Activated CD8-positive, alpha-beta T cell treated with anti-CD3 and anti-CD28 coated beads for 36 hours (primary cell): ENCODE measurements around the gene ZFP37. TPM values are rescaled to one million over a fixed set of nuclear protein-coding genes. Genes with fewer than 3 reads are reported as not detected.
A peak's percentile ranks its signal among the peaks of the same experiment; 100 is the strongest.
"Not testable (repeated sequence)": the region's sequence is repeated elsewhere in the genome, so short reads cannot be mapped to it uniquely, and the experiment has no call there.

Experiments
- ATAC-seq: fragments of 200-7000 bp; cut with Tn5 transposase; one replicate; pipeline ENCODE4 v1.10.0; 2021; ENCODE audit warnings: mild to moderate bottlenecking, moderate library complexity
- CTCF ChIA-PET: fragments of 350-600 bp; sonication (Branson Sonifier 250); formaldehyde crosslinking; loops from one replicate; lab custom pipeline; 2021; ENCODE audit warnings: antibody characterized with exemption; lab: Charles Lee
- POLR2A ChIA-PET: fragments of 350-600 bp; sonication (Branson Sonifier 250); formaldehyde crosslinking; loops from one replicate; lab custom pipeline; 2021; ENCODE audit warnings: antibody characterized with exemption; lab: Charles Lee
- DNase-seq: peaks from one replicate; pipeline ENCODE4 v3.0.0-alpha.2; 2020
- H3K27ac Mint-ChIP-seq: one replicate; pipeline ENCODE4 v1.8.0; 2021; ENCODE audit warnings: mild to moderate bottlenecking, mixed read lengths
- H3K27me3 Mint-ChIP-seq: one replicate; pipeline ENCODE4 v1.8.0; 2021; ENCODE audit warnings: mixed read lengths
- H3K36me3 Mint-ChIP-seq: one replicate; pipeline ENCODE4 v1.8.0; 2021; ENCODE audit warnings: low read depth, mixed read lengths
- H3K4me1 Mint-ChIP-seq: one replicate; pipeline ENCODE4 v1.8.0; 2021; ENCODE audit warnings: low read depth, mixed read lengths
- H3K4me3 Mint-ChIP-seq: one replicate; pipeline ENCODE4 v1.8.0; 2021; ENCODE audit warnings: mild to moderate bottlenecking, moderate library complexity, mixed read lengths
- H3K9me3 Mint-ChIP-seq: one replicate; pipeline ENCODE4 v1.8.0; 2021; ENCODE audit warnings: mixed read lengths
- intact Hi-C: fragments of 100-400 bp; cut with micrococcal nuclease; formaldehyde crosslinking; loops from one replicate; pipeline ENCODE4 v1.10.0; 2022
- total RNA-seq, 2 experiments: library from RNA; stranded (reverse); gene quantifications; one replicate each; pipeline ENCODE4 v1.2.3, GENCODE V29; 2021
- TF ChIP-seq, protein P1 (sequence below): fragments of 200-600 bp; IDR thresholded peaks from one replicate; pipeline ENCODE4 v1.8.0; 2022; ENCODE audit warnings: antibody characterized with exemption, mild to moderate bottlenecking

Gene ZFP37
- 1 to 10 TPM; 1.3 to 1.4 TPM for total RNA-seq

DNA sequence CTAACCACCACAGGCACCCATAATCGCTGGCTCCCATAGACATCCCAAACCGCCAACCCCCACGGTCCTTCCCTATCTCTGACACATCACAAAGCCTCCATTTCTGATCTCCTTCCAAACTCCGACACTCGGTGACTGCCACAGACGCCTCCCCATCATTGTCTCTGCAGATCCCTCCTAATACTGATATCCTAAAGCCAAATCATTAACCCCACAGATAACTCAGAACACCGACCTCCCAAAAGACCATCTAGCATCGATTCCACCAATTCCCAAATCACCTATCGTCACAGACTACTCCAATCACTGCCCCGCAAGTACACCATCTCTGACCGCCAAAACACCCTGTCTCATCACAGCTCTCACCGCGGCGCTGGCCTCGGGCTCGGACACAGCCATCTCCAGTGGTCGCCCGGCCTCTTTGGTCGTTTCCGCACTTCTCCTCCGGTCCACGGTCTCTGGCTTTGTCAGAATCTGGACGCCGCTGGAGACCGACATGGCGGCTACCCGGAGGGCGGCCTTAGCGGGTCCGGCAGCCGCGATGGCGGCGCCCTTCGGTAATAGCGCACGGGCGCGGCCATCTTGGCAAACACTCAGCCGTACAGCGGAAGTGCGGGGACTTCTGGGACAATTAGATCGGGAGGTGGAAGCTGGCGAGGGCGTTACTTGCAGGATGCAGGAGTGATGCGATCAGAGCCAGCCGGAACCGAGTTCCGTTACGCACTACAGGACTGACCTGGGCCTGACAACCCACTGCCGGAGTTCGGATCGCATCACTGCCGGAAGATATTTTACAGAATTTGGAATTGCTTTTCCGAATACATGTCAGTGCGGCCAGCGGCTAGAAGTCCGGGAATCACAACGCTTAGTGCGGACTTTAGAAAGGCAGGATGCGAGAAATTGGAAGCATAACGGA is at the start of gene ZFP37:
Gene ZFP37 (minus strand): TSS at position 534 of the 916 bp plus-strand sequence. CDS start 36 bp downstream, at position 498.
- H3K27ac Mint-ChIP-seq, result no peak within 1 kb of the TSS
- H3K27me3 Mint-ChIP-seq, result peaks cover 14% of the 10 kb centered on the region
- DNase-seq (peak; percentile 77), ATAC-seq (peak; percentile 96)
- no peak within 1 kb of the TSS for H3K4me3 Mint-ChIP-seq
- intact Hi-C loops, result no loop called here
- POLR2A ChIA-PET, result no interaction called here
- peaks cover 14% of the 10 kb centered on the region for H3K36me3 Mint-ChIP-seq
- H3K9me3 Mint-ChIP-seq, result peaks cover 15% of the 10 kb centered on the region
- CTCF ChIA-PET, result no interaction called here
- TF ChIP-seq, protein P1, sequence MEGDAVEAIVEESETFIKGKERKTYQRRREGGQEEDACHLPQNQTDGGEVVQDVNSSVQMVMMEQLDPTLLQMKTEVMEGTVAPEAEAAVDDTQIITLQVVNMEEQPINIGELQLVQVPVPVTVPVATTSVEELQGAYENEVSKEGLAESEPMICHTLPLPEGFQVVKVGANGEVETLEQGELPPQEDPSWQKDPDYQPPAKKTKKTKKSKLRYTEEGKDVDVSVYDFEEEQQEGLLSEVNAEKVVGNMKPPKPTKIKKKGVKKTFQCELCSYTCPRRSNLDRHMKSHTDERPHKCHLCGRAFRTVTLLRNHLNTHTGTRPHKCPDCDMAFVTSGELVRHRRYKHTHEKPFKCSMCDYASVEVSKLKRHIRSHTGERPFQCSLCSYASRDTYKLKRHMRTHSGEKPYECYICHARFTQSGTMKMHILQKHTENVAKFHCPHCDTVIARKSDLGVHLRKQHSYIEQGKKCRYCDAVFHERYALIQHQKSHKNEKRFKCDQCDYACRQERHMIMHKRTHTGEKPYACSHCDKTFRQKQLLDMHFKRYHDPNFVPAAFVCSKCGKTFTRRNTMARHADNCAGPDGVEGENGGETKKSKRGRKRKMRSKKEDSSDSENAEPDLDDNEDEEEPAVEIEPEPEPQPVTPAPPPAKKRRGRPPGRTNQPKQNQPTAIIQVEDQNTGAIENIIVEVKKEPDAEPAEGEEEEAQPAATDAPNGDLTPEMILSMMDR, result no peak
- no peaks in the 10 kb centered on the region for H3K4me1 Mint-ChIP-seq

DNA sequence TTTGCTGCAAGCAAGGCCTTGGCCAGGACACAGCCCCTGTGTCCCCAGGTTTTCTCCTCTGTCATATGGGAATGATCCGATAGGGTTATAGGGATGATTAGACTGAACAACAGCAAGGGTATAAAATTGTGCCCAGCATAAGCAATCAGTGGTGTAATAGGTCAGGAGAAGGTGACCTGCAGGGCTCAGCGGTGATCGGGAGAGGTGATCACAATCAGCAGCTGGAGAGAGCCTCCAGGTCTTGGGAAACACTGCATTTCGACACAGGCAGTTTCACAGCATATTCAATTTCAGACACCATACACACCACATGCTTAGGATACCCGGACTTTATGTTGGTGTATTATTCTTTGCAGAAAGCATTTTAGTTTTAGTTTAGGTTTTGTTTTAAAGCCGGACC is 48.8 kb upstream of the ZFP37 start:
- POLR2A ChIA-PET, H3K9me3 Mint-ChIP-seq, ATAC-seq, CTCF ChIA-PET, DNase-seq, H3K4me3 Mint-ChIP-seq, H3K36me3 Mint-ChIP-seq, H3K27ac Mint-ChIP-seq, H3K27me3 Mint-ChIP-seq, H3K4me1 Mint-ChIP-seq, intact Hi-C loops: not testable (repeated sequence)

DNA sequence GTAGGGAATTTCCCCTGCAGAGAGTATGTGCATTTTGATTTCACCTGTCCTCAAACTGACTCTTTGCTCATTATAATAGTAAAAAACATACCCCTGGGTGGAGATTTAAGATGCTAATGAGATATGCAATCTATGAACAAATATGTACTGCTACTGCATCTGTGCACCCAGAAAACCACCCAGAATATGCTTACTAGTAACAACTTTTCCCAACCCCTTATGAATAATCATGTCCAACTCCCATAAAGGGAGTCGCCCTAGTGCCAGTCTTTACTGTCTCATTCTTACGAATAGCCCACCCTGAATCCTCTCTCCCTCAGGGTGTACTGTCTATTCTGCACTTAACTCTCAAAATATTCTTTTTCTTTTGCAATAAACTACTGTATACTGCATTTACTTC is 39.0 kb upstream of the ZFP37 start:
- H3K9me3 Mint-ChIP-seq, result no peaks in the 10 kb centered on the region
- H3K4me3 Mint-ChIP-seq, result no peak overlapping the region
- no peaks in the 10 kb centered on the region for H3K36me3 Mint-ChIP-seq
- no peaks in the 10 kb centered on the region for H3K4me1 Mint-ChIP-seq
- DNase-seq (no peak), ATAC-seq (no peak)
- intact Hi-C loops, result no loop called here
- TF ChIP-seq, protein P1, result no peak
- no peak overlapping the region for H3K27ac Mint-ChIP-seq
- ChIA-PET CTCF (no interaction called here), POLR2A (no interaction called here)
- peaks cover 36% of the 10 kb centered on the region for H3K27me3 Mint-ChIP-seq

DNA sequence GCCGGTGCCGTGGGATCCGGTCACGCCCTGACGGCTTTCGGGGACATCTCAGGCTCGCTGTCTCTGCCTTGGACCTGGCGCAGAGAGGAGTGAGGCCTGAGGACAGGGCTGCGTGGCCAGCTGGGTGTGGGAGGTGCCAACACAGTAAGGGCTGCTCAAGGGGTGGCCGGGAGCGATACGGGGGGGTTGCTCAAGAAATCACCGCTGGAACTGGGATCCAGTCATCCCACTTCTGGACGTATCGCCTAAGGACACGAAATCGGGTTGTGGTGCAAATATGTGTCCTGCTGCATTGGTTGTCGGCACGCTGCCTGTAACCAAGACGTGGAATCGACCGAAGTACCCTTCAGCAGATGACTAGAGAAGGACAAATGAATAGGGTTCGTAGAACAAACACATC is 33.4 kb upstream of the ZFP37 start:
- POLR2A ChIA-PET, H3K4me1 Mint-ChIP-seq: not testable (repeated sequence)

DNA sequence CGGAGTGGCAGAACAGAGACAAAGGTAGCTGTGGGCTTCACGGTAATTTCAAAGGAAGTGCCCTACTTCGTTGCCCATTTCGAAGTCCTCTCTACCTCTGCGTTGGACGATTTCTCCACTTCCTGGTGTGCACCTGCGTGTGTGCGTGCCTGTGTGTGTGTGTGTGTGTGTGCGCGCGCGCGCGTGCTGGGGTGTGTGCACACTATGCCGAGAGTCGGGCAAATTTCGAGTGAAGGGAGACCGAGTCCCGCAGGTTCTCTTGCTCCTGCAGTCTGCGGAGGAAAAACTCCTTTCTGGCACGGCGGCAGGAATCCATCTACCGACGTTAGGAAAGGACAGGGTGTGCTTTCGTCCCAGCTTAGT is 32.6 kb upstream of the ZFP37 start:
- peaks cover 28% of the 10 kb centered on the region for H3K27me3 Mint-ChIP-seq
- intact Hi-C loops, H3K4me1 Mint-ChIP-seq, H3K4me3 Mint-ChIP-seq, POLR2A ChIA-PET, DNase-seq, H3K9me3 Mint-ChIP-seq, ATAC-seq, CTCF ChIA-PET, H3K36me3 Mint-ChIP-seq, H3K27ac Mint-ChIP-seq: not testable (repeated sequence)

More for the DNA sequence above, 33.4 kb upstream of the ZFP37 start:
- H3K27ac Mint-ChIP-seq, H3K36me3 Mint-ChIP-seq, DNase-seq, CTCF ChIA-PET, intact Hi-C loops, H3K9me3 Mint-ChIP-seq, ATAC-seq, H3K4me3 Mint-ChIP-seq: not testable (repeated sequence)
- H3K27me3 Mint-ChIP-seq, result peaks cover 28% of the 10 kb centered on the region

DNA sequence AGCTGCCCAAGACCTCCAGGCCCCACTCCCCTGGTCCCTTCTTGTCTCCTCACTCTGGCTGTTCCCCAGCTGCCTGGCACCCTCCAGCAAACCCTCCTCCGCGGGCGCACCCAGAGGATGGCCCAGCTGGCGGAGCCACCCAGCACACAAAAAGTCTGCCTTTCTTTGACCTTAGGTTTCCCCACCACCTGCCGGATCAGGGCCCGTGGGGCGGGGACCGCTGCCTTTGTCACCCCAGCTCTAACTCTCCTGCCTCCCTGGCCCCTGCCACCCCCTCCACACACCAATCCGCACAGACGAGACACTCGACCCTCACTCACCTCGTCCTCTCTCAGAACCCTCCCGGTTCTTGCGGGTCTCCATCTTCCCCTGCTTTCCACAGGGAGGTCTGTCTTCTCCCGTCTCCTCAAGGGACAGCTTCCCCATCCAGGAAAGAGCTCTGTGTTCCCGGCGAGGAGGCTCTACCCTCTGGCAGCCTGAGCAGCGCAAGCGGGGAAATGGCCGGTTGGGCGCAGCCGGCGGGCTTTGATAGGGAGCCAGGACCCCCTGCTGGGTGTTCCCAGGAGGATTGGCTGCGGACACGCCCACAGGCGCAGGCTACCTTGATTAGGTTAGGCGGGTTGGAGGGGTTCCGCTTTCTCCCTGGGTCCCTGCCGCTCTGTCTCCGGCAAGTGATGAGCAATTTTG is 32.1 kb upstream of the ZFP37 start:
- H3K27ac Mint-ChIP-seq, ATAC-seq, CTCF ChIA-PET, H3K4me3 Mint-ChIP-seq, H3K36me3 Mint-ChIP-seq, H3K4me1 Mint-ChIP-seq, DNase-seq, H3K9me3 Mint-ChIP-seq, POLR2A ChIA-PET, intact Hi-C loops: not testable (repeated sequence)
- H3K27me3 Mint-ChIP-seq, result peaks cover 25% of the 10 kb centered on the region

DNA sequence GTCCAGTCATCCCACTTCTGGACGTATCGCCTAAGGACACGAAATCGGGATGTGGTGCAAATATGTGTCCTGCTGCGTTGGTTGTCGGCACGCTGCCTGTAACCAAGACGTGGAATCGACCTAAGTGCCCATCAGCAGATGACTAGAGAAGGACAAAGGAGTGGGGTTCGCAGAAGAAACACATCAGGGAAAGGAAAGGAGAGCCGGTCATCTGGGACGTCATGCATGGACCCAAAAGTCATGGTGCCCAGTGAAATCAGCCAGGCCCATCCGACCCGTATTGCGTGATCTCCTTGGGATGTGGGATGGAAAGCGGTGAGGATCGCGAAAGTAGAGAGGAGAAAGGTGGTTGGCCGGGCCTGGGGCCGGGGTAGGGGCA is 6.4 kb upstream of the ZFP37 start:
- Mint-ChIP-seq H3K36me3 (peaks cover 14% of the 10 kb centered on the region), H3K9me3 (peaks cover 13% of the 10 kb centered on the region), H3K27me3 (peaks cover 14% of the 10 kb centered on the region)
- H3K4me3 Mint-ChIP-seq, DNase-seq, H3K4me1 Mint-ChIP-seq, intact Hi-C loops, ATAC-seq, CTCF ChIA-PET, H3K27ac Mint-ChIP-seq, POLR2A ChIA-PET: not testable (repeated sequence)

DNA sequence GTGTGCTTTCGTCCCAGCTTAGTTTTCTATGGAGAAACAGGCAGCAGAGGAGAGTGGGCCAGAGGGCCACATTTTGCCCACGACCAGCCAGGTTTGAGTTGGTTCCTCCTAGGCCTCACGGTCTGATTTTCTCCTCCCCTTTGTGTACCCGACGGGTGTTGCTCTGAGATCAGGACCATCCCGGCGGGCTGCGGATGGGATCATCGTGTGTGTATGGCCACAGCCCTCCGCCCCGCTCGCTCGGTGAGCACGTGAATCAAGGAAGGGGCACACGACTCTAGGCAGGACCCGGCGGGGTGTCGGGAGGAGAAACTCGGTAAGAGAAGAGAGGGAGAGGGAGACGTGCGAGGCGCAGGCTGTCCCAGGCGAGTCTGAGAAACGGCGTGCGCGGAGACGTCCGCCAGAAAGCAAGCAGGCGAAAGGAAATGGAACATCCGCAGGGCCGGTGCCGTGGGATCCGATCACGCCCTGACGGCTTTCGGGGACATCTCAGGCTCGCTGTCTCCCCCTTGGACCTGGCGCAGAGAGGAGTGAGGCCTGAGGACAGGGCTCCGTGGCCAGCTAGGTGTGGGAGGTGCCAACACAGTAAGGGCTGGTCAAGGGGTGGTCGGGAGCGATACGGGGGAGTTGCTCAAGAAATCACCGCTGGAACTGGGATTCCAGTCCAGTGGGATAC is 5.9 kb upstream of the ZFP37 start:
- peaks cover 15% of the 10 kb centered on the region for H3K9me3 Mint-ChIP-seq
- intact Hi-C loops, POLR2A ChIA-PET, ATAC-seq, H3K4me3 Mint-ChIP-seq, CTCF ChIA-PET, H3K4me1 Mint-ChIP-seq, H3K27ac Mint-ChIP-seq, DNase-seq: not testable (repeated sequence)
- peaks cover 14% of the 10 kb centered on the region for H3K36me3 Mint-ChIP-seq
- H3K27me3 Mint-ChIP-seq, result peaks cover 14% of the 10 kb centered on the region

DNA sequence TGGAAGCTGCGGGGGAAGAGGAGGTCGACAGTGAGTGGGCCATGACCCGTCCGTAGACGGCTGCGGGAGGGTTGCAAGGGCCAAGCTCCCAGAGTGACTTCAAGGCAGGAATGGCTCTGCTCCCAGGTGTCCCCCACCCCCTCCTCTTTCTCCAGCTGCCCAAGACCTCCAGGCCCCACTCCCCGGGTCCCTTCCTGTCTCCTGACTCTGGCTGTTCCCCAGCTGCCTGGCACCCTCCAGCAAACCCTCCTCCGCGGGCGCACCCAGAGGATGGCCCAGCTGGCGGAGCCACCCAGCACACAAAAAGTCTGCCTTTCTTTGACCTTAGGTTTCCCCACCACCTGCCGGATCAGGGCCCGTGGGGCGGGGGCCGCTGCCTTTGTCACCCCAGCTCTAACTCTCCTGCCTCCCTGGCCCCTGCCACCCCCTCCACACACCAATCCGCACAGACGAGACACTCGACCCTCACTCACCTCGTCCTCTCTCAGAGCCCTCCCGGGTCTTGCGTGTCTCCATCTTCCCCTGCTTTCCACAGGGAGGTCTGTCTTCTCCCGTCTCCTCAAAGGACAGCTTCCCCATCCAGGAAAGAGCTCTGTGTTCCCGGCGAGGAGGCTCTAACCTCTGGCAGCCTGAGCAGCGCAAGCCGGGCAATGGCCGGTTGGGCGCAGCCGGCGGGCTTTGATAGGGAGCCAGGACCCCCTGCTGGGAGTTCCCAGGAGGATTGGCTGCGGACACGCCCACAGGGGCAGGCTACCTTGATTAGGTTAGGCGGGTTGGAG is 4.7 kb upstream of the ZFP37 start:
- intact Hi-C loops, H3K4me3 Mint-ChIP-seq, CTCF ChIA-PET, H3K4me1 Mint-ChIP-seq, POLR2A ChIA-PET, H3K27ac Mint-ChIP-seq, DNase-seq, ATAC-seq: not testable (repeated sequence)
- Mint-ChIP-seq H3K9me3 (peaks cover 15% of the 10 kb centered on the region), H3K27me3 (peaks cover 14% of the 10 kb centered on the region), H3K36me3 (peaks cover 14% of the 10 kb centered on the region)
